Mesothelial cell of epicardium (in vitro differentiated cells): Measurements from ENCODE around the gene SRC. TPM values are rescaled to one million over a fixed set of nuclear protein-coding genes. Genes with fewer than 3 reads are reported as not detected.

Experiments used
- DNase-seq, 2 experiments: peaks; one replicate each; pipeline ENCODE4 v3.0.0; 2021; ENCODE audit warnings: low spot score in 2 of 2; ENCODE audit not compliant: unreplicated experiment in 2 of 2
- H3K27ac Mint-ChIP-seq: 2 replicates; pipeline ENCODE4 v1.8.0; 2021; ENCODE audit warnings: mixed read lengths
- H3K27me3 Mint-ChIP-seq: 2 replicates; pipeline ENCODE4 v1.8.0; 2021; ENCODE audit warnings: low read depth, mixed read lengths
- H3K36me3 Mint-ChIP-seq: 2 replicates; pipeline ENCODE4 v1.8.0; 2021; ENCODE audit warnings: mixed read lengths
- H3K4me1 Mint-ChIP-seq: 2 replicates; pipeline ENCODE4 v1.8.0; 2021; ENCODE audit warnings: mixed read lengths
- H3K4me3 Mint-ChIP-seq: 2 replicates; pipeline ENCODE4 v1.8.0; 2021; ENCODE audit warnings: mild to moderate bottlenecking, moderate library complexity, mixed read lengths
- H3K9me3 Mint-ChIP-seq: 2 replicates; pipeline ENCODE4 v1.8.0; 2021; ENCODE audit warnings: mixed read lengths
- CTCF ChIP-seq: fragments of 200-600 bp; sonication (generic); IDR thresholded peaks from one replicate; pipeline ENCODE4 v1.5.0; 2021; ENCODE audit warnings: antibody characterized with exemption; ENCODE audit not compliant: unreplicated experiment
- total RNA-seq: library from RNA; stranded (reverse); gene quantifications from 3 replicates; pipeline ENCODE4 v1.2.1, GENCODE V29; 2021

SRC gene
- total RNA-seq, 1 donor from 2014 or later: 85.2 TPM

GRCh38 chr20:37301120-37301519, 44.8 kb upstream of the SRC start:
- H3K4me3 Mint-ChIP-seq: no peak overlapping the region
- no peak for TF ChIP-seq CTCF
- H3K4me1 Mint-ChIP-seq: peaks cover 15% of the 10 kb centered on the region
- H3K36me3 Mint-ChIP-seq: peaks cover 36% of the 10 kb centered on the region
- no peaks in the 10 kb centered on the region for H3K9me3 Mint-ChIP-seq
- H3K27me3 Mint-ChIP-seq: no peaks in the 10 kb centered on the region
- DNase-seq: no peak
- H3K27ac Mint-ChIP-seq: no peak overlapping the region

GRCh38 chr20:37301558-37301957, 44.4 kb upstream of the SRC start:
- TF ChIP-seq CTCF: no peak
- no peaks in the 10 kb centered on the region for H3K9me3 Mint-ChIP-seq
- no peak for DNase-seq
- H3K4me1 Mint-ChIP-seq: peaks cover 12% of the 10 kb centered on the region
- H3K4me3 Mint-ChIP-seq: no peak overlapping the region
- H3K36me3 Mint-ChIP-seq: peaks cover 36% of the 10 kb centered on the region
- no peaks in the 10 kb centered on the region for H3K27me3 Mint-ChIP-seq
- no peak overlapping the region for H3K27ac Mint-ChIP-seq

GRCh38 chr20:37302981-37303380, 43.0 kb upstream of the SRC start:
- Mint-ChIP-seq H3K36me3 (peaks cover 35% of the 10 kb centered on the region), H3K4me3 (no peak overlapping the region), H3K27ac (no peak overlapping the region), H3K27me3 (no peaks in the 10 kb centered on the region), H3K4me1 (peaks cover 12% of the 10 kb centered on the region), H3K9me3 (no peaks in the 10 kb centered on the region)
- DNase-seq: no peak
- no peak for TF ChIP-seq CTCF

GRCh38 chr20:37303637-37304036, 42.3 kb upstream of the SRC start:
- Mint-ChIP-seq H3K27me3 (no peaks in the 10 kb centered on the region), H3K27ac (no peak overlapping the region), H3K4me3 (no peak overlapping the region), H3K36me3 (peaks cover 35% of the 10 kb centered on the region), H3K9me3 (no peaks in the 10 kb centered on the region), H3K4me1 (peaks cover 15% of the 10 kb centered on the region)
- no peak for DNase-seq
- TF ChIP-seq CTCF: no peak

- Mint-ChIP-seq H3K36me3 (peaks cover 28% of the 10 kb centered on the region), H3K4me3 (no peak overlapping the region), H3K27me3 (no peaks in the 10 kb centered on the region), H3K9me3 (no peaks in the 10 kb centered on the region), H3K27ac (peak overlapping the region; percentile 58), H3K4me1 (peaks cover 27% of the 10 kb centered on the region)
- no peak for DNase-seq
- TF ChIP-seq CTCF: no peak
These were observed 40.9 kb upstream of the SRC start for GRCh38 chr20:37305079-37305478.

GRCh38 chr20:37305839-37306238, 40.1 kb upstream of the SRC start:
- no peak overlapping the region for H3K4me3 Mint-ChIP-seq
- TF ChIP-seq CTCF: no peak
- DNase-seq: no peak
- H3K27ac Mint-ChIP-seq: peak overlapping the region; percentile 30
- peaks cover 22% of the 10 kb centered on the region for H3K36me3 Mint-ChIP-seq
- no peaks in the 10 kb centered on the region for H3K9me3 Mint-ChIP-seq
- peaks cover 31% of the 10 kb centered on the region for H3K4me1 Mint-ChIP-seq
- no peaks in the 10 kb centered on the region for H3K27me3 Mint-ChIP-seq
